Caco-2 (cell line): ENCODE results near the gene LIPC. TPM values are rescaled to one million over a fixed set of nuclear protein-coding genes. Genes with fewer than 3 reads are reported as not detected.

Source experiments
- BruUV-seq: library from RNA; stranded (reverse); fragments of 400-500 nt; replicated peaks from 2 replicates; lab custom pipeline; 2021; lab: Mats Ljungman, UMichigan
- CTCF ChIA-PET: fragments of 300-600 bp; sonication (Branson Sonifier 250); formaldehyde crosslinking; loops from one replicate; lab custom pipeline; 2022; ENCODE audit warnings: antibody characterized with exemption; lab: Charles Lee
- POLR2A ChIA-PET: fragments of 300-600 bp; sonication (Branson Sonifier 250); formaldehyde crosslinking; loops from one replicate; lab custom pipeline; 2022; ENCODE audit warnings: antibody characterized with exemption; lab: Charles Lee
- DNase-seq, 2 experiments: peaks; one replicate each; pipeline versions ENCODE4 v3.0.0 to v3.0.0-alpha.2; 2020 to 2022
- H3K27me3 ChIP-seq: replicated peaks from 2 replicates; pipeline ENCODE4 v1.6.0; 2011; ENCODE audit warnings: low read length; ENCODE audit not compliant: control insufficient read depth, insufficient read depth
- H3K36me3 ChIP-seq: 2 replicates; pipeline ENCODE4 v1.5.1; 2011; ENCODE audit warnings: low read length; ENCODE audit not compliant: control insufficient read depth, insufficient read depth
- H3K4me1 ChIP-seq: fragments of 250-450 bp; sonication (Bioruptor Pico); 2 replicates; pipeline ENCODE4 v1.5.1; 2020; ENCODE audit warnings: mild to moderate bottlenecking
- H3K4me3 ChIP-seq: 2 replicates; pipeline ENCODE4 v1.5.1; 2011; ENCODE audit warnings: low read depth, mild to moderate bottlenecking, control low read depth, low read length
- H3K9me3 ChIP-seq: fragments of 250-450 bp; sonication (Bioruptor Pico); 2 replicates; pipeline ENCODE4 v1.5.1; 2020; ENCODE audit warnings: mild to moderate bottlenecking, moderate library complexity
- H3K27ac Mint-ChIP-seq: one replicate; pipeline ENCODE4 v1.8.0; 2022; ENCODE audit warnings: mixed read lengths; ENCODE audit not compliant: unreplicated experiment
- H3K27me3 Mint-ChIP-seq: one replicate; pipeline ENCODE4 v1.8.0; 2022; ENCODE audit warnings: mixed read lengths; ENCODE audit not compliant: insufficient read depth, unreplicated experiment
- H3K36me3 Mint-ChIP-seq: one replicate; pipeline ENCODE4 v1.8.0; 2022; ENCODE audit warnings: mild to moderate bottlenecking, mixed read lengths; ENCODE audit not compliant: insufficient read depth, unreplicated experiment
- H3K4me1 Mint-ChIP-seq: one replicate; pipeline ENCODE4 v1.8.0; 2022; ENCODE audit warnings: low read depth, mixed read lengths; ENCODE audit not compliant: unreplicated experiment
- H3K4me3 Mint-ChIP-seq: one replicate; pipeline ENCODE4 v1.8.0; 2022; ENCODE audit warnings: mild to moderate bottlenecking, moderate library complexity, mixed read lengths; ENCODE audit not compliant: unreplicated experiment
- H3K9me3 Mint-ChIP-seq: one replicate; pipeline ENCODE4 v1.8.0; 2022; ENCODE audit warnings: mixed read lengths; ENCODE audit not compliant: unreplicated experiment
- intact Hi-C: fragments of 100-400 bp; cut with micrococcal nuclease; formaldehyde crosslinking; loops from one replicate; pipeline ENCODE4 v1.10.0; 2022; ENCODE audit not compliant: unreplicated experiment
- total RNA-seq: library from RNA; stranded (reverse); gene quantifications from 2 replicates; pipeline ENCODE4 v1.2.3, GENCODE V29; 2022
- TF ChIP-seq, protein P1 (sequence below), 2 experiments: fragments of 200-600 bp in 1 of 2; IDR thresholded peaks; 1 replicate in 1 of 2; 2 replicates in 1 of 2; pipeline versions ENCODE4 v1.5.1 to v1.8.0; 2011 to 2022; ENCODE audit warnings: antibody characterized with exemption in 1 of 2, control low read depth in 1 of 2, inconsistent platforms in 1 of 2, low read depth in 1 of 2, low read length in 1 of 2, mild to moderate bottlenecking in 1 of 2, moderate library complexity in 1 of 2; ENCODE audit not compliant: insufficient read depth in 1 of 2, severe bottlenecking in 1 of 2, unreplicated experiment in 1 of 2

Gene LIPC
- total RNA-seq, 1 experiment from 2014 or later, result 17.6 TPM

DNA sequence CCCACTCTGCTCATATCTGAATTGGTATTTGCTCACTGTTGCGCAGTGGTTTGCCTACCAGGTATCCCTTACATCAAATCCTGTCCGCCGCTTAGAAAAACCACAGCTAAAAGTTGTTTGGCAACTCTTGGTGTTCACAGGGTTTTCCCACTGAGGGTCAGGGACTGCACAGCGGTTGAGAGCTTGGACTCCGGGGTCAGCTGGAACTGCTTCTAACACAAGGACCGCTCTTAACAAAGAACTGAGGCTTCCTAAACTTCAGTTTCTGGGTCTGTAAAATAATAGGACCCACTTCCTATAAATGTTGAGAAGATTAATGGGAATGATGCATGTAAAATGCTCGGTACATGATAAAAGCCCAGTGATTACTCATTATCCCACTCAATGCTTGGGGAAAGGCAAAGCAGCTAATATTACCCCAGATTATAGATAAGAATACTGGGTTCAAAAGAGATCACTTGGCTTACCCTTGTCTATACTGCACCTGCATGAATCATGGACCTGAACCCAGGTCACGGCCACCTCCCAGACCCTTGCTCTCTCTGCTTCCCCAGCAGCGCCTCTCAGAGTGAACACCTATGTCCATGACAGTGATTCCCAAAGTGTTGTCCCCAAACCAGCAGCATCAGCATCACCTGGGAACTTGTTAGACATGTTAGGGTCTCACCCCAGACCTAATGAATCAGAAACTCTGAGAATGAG, 36.1 kb downstream of the LIPC start:
- intact Hi-C loops, result loop anchor here (1.0 to 10.0 kb wide), 6 partner anchors 75 to 307 kb away; partner anchors contain the start of gene MINDY2
- ChIA-PET POLR2A (interaction anchor here (1.4 kb wide), 1 partner anchor 303 kb away, joined by 3 read pairs; the partner anchor contains the start of gene MINDY2), CTCF (no interaction called here)
- peaks cover 23% of the 10 kb centered on the region for H3K36me3 Mint-ChIP-seq
- TF ChIP-seq, protein P1, sequence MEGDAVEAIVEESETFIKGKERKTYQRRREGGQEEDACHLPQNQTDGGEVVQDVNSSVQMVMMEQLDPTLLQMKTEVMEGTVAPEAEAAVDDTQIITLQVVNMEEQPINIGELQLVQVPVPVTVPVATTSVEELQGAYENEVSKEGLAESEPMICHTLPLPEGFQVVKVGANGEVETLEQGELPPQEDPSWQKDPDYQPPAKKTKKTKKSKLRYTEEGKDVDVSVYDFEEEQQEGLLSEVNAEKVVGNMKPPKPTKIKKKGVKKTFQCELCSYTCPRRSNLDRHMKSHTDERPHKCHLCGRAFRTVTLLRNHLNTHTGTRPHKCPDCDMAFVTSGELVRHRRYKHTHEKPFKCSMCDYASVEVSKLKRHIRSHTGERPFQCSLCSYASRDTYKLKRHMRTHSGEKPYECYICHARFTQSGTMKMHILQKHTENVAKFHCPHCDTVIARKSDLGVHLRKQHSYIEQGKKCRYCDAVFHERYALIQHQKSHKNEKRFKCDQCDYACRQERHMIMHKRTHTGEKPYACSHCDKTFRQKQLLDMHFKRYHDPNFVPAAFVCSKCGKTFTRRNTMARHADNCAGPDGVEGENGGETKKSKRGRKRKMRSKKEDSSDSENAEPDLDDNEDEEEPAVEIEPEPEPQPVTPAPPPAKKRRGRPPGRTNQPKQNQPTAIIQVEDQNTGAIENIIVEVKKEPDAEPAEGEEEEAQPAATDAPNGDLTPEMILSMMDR (IDR thresholded peaks at IDR 0.05; ENCODE audit: insufficient read depth in 1 of 2, low read depth in 1 of 2, low read length in 1 of 2, severe bottlenecking in 1 of 2, unreplicated experiment in 1 of 2), result no peak
- TSS peak; percentile 77 for BruUV-seq
- H3K4me1 ChIP-seq, result peaks cover 78% of the 10 kb centered on the region
- H3K27me3 Mint-ChIP-seq, result no peaks in the 10 kb centered on the region
- H3K4me1 Mint-ChIP-seq, result peaks cover 52% of the 10 kb centered on the region
- H3K27me3 ChIP-seq, result no peaks in the 10 kb centered on the region
- H3K9me3 ChIP-seq, result no peaks in the 10 kb centered on the region
- H3K36me3 ChIP-seq, result no peaks in the 10 kb centered on the region
- no peaks in the 10 kb centered on the region for H3K9me3 Mint-ChIP-seq
- H3K27ac Mint-ChIP-seq, result peak overlapping the region; percentile 86
- DNase-seq, result peak; percentile 59 to 72
- H3K4me3 ChIP-seq, result no peak overlapping the region
- H3K4me3 Mint-ChIP-seq, result peak overlapping the region; percentile 56

DNA sequence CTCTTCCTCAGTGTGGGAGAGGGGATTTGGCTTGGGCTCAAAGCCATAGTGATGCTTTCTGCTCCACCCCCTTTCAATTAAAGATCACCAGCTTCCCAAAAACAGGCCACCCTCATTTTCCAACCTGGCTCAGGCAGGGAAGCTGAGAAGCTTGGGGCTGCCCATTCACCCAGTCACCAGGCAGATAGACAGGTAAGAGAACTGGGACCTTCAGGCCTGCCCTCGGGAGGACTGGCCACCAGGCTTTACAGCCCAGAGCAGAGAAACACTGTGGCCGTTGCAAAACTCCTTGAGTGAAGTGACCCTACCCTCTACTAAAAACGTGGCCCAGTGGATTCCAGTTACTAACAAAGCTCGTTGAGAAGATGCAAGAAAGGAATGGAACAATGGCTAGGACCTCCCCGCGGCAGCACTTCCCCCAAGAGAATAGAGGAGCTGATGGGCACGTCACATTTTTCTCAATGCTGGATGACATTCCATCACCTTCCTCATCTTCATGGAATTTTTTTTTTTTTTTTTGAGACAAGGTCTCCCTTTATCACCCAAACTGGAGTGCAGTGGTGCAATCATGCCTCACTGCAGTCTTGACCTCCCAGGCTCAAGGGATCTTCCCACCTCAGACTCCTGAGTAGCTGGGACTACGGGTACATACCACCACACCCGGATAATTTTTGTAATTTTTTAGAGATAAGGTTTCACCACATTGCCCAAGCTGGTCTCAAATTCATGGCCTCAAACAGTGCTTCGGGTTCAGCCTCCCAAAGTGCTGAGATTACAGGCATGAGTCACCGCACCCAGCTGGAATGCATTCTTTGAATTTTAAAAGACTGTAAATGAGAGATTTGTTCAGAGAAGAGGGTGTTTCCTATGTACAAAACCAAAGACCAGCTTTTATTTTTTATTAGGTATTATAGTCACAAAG, 37.9 kb downstream of the LIPC start:
- H3K9me3 Mint-ChIP-seq, result peaks cover 1% of the 10 kb centered on the region
- peak; percentile 86 to 91 for DNase-seq
- H3K27me3 Mint-ChIP-seq, result no peaks in the 10 kb centered on the region
- Histone ChIP-seq H3K36me3 (no peaks in the 10 kb centered on the region), H3K4me3 (no peak overlapping the region), H3K4me1 (peaks cover 69% of the 10 kb centered on the region), H3K9me3 (no peaks in the 10 kb centered on the region), H3K27me3 (no peaks in the 10 kb centered on the region)
- ChIA-PET CTCF (interaction anchor here (0.6 to 1.5 kb wide), 4 partner anchors 57 to 242 kb away, joined by 3 to 4 read pairs (median 3); no protein-coding TSS in a partner anchor), POLR2A (interaction anchor here (0.6 to 1.5 kb wide), 5 partner anchors 65 to 1902 kb away, joined by 3 to 7 read pairs (median 3); partner anchors contain the start of gene ADAM10)
- peaks cover 49% of the 10 kb centered on the region for H3K4me1 Mint-ChIP-seq
- intact Hi-C loops, result loop anchor here (1.0 to 10.0 kb wide), 5 partner anchors 66 to 305 kb away; partner anchors contain the start of gene MINDY2
- peaks cover 13% of the 10 kb centered on the region for H3K36me3 Mint-ChIP-seq
- H3K27ac Mint-ChIP-seq, result peak overlapping the region; percentile 86
- TF ChIP-seq, protein P1 (IDR thresholded peaks at IDR 0.05; ENCODE audit: insufficient read depth in 1 of 2, low read depth in 1 of 2, low read length in 1 of 2, severe bottlenecking in 1 of 2, unreplicated experiment in 1 of 2), result no peak
- BruUV-seq, result TSS peak; percentile 76
- peak overlapping the region; percentile 57 for H3K4me3 Mint-ChIP-seq

DNA sequence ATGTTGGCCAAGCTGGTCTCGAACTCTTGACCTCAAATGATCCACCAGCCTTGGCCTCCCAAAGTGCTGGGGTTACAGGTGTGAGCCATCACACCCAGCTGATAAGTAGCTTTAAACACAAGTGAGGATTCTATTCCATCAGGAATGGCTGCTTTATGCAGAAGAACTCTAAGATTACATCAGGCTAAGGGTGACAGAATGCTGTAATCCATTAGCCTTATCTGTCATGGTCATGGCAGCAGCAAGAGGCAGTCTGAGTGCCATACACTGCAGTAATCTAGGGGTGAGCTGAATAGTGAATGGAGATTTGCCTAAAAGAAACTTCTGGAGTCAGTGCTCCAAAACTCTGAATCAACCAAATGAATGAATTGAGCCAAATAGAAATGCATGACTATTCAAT, 39.6 kb downstream of the LIPC start:
- DNase-seq, result no peak
- no peaks in the 10 kb centered on the region for H3K36me3 ChIP-seq
- H3K4me3 ChIP-seq, result no peak overlapping the region
- peaks cover 51% of the 10 kb centered on the region for H3K4me1 Mint-ChIP-seq
- H3K9me3 ChIP-seq, result no peaks in the 10 kb centered on the region
- peaks cover 13% of the 10 kb centered on the region for H3K9me3 Mint-ChIP-seq
- ChIA-PET CTCF (no interaction called here), POLR2A (interaction anchor here (0.6 kb wide), 1 partner anchor 589 kb away, joined by 6 read pairs; no protein-coding TSS in a partner anchor)
- no peaks in the 10 kb centered on the region for H3K27me3 ChIP-seq
- no peak overlapping the region for H3K27ac Mint-ChIP-seq
- TF ChIP-seq, protein P1 (IDR thresholded peaks at IDR 0.05; ENCODE audit: insufficient read depth in 1 of 2, low read depth in 1 of 2, low read length in 1 of 2, severe bottlenecking in 1 of 2, unreplicated experiment in 1 of 2), result no peak
- no TSS peak for BruUV-seq
- intact Hi-C loops, result no loop called here
- no peak overlapping the region for H3K4me3 Mint-ChIP-seq
- peaks cover 70% of the 10 kb centered on the region for H3K4me1 ChIP-seq
- H3K36me3 Mint-ChIP-seq, result peaks cover 20% of the 10 kb centered on the region
- H3K27me3 Mint-ChIP-seq, result no peaks in the 10 kb centered on the region
